ENCODE measurements around the gene KCNAB2.

The KCNAB2 gene

GRCh38 chr1:6033986-6034749 is 11.5 kb upstream of the KCNAB2 start:
- no peak for DNase-seq

DNA sequence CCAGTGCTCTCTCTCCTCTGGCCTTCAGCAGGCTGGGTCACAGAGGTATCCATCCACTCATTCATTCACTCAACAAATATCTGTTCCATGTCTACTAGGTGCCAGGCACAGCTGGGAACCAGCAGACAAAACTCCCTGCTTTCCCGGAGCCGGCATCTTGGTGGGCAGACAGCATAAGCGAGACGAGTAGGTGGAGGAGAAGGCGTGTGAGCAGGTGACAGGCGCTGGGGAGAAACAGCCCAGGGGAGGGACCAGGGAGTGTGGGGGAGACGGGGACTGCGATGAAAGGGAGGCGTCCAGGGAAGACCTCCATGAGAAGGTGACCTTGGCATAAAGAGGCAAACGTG is 11.0 kb upstream of the KCNAB2 start:
- no peak for DNase-seq

- no peak for DNase-seq
Measured at GRCh38 chr1:6035303-6035702, 10.4 kb upstream of the KCNAB2 start.

DNA sequence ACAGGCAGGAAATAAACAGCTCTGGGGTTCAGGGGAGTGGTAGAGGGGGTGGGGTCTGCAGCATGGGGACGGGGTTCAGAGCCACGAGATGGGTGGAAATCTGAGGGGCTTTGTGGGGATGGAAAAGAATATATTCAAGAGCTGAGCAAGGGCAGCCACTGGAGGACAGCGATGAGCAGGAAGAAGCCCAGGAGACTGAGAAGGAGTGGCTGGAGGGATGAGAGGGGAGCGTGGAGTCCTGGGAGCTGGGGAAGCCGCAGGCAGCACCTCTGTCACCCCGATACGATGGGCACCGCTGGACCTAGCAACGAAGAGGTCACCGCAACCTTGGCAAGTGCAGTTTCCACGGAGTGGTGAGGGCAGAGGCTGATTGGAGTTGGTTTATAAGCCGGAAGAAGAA is 10.0 kb upstream of the KCNAB2 start:
- DNase-seq, result no peak

DNA sequence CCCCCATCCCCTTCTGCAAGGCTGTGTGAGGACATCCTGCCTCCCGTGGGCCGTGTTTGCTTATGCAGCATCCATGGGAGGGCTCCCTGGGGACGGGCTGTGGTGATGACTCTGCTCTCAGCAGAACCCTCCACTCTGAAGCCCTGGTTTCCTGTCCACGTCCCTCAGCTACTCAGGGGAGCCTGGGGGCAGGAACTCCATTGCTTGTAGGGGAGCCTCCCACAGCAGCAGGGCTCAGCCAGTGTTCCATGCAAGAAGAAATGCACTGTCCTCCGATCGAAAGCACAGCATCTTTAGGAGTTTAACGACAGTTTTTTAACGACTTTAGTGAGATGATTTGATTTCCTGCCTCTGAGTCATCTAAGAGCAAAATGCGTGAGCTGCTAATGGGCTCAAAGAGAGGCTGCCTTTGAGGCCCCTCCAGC is 8.3 kb upstream of the KCNAB2 start:
- DNase-seq, result peak; percentile 58

DNA sequence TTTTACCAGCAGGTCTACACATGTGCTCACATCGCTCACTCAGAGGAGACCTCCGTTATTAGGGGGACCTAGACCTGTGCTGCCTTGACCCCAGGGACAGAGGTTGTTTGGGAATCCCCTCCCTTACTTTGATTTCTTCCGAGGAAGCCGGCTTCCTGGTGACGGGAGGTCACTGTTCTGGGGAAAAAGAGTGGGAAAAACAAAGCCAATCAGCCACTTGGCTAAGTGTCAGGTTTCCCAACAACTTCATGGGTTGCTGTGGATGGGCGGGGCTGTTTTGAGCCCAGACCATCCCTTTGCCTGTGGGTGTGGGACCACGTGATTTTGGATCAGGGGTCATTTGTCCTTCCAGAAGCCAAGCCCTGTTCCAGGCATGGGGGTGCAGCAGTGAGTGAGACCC is 7.1 kb upstream of the KCNAB2 start:
- DNase-seq, result no peak

- no peak for DNase-seq
Measured at GRCh38 chr1:6039031-6039430, 6.7 kb upstream of the KCNAB2 start.

DNA sequence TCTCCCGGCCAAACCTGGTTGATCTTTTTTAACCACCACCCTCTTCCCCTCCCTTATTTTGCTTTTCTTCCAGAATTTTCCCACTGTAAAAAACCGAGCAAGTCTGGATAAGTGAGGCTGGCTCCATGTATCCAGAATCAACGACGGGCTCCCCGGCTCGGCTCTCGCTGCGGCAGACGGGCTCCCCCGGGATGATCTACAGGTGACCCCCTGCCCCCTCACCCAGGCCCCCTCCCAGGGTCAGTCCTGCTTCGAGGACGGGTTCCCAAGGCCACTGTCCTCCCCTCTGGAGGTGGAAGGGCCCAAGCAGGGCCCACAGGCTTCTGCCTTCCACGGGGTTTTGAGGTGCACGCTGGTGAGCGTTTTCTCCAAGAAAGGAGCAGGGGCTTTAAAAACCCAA is 5.2 kb upstream of the KCNAB2 start:
- no peak for DNase-seq

DNA sequence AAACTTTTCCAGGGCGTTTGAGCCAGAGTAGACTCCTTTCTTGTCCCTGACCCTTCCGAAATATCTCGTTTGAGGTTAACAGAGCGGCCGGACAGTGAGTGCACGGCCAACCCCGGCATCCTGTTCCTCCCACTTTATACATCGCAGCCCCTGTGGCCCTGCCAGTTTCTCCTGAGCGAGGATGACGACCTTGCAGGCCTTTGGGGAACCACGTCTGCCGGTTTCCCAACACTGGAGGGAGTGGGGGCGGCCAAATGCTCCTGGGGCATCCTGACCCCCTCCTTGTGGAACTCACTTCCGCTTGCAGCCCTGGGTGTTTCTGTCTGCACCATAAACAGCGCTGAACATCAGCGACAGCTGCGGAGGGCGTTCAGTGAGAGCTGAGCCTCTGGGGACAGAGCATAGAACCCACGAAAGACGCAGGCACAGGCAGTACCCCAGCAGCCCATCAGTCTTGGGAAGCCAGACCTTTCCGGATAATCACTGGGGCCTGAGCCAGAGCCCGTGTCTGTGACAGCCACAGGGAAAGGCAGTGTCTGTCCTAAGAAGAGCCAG is 4.8 kb upstream of the KCNAB2 start:
- DNase-seq, result no peak

- no peak for DNase-seq
Measured at GRCh38 chr1:6041432-6042062, 4.1 kb upstream of the KCNAB2 start.

DNA sequence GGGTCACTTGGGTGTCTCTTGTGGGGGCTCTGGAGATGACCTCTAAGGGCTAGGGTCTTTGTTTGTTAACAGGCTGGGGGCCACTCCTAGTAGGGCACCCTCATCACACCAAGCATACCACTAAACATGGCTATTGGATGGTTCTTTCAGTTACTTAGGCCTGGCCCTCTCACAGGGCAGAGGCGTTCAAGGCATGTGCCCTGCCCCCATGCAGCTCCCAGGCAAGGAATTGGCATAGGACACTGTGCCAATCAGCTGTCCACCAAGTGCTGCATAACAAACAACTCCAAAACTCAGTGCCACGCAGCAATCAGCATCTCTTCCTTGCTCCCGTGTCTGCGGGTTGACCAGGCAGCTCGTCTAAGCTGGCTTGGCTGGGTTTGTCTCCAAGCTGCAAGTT is 2.1 kb upstream of the KCNAB2 start:
- no peak for DNase-seq

- DNase-seq, result no peak
Measured at GRCh38 chr1:6044481-6045109, 1.1 kb upstream of the KCNAB2 start.

DNA sequence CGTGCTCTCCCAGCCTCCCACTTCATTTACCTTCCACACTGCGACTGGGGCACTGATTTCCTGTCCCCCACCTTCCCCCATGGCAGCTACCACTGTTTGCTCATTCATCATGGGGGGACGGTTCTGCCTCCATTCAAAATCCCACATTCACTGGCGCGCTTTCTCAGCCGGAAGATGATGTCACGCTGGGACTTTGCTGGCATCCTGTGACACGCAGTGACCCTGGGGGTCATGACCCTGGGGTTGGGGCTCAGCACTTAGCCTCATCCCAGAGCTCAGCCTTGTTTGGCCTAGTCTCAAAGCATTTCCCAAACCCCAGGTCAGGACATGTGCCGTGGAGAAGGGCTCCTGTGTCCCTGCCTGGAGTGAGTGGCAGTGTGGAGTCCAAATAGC is 582 bp upstream of the KCNAB2 start:
- no peak for DNase-seq

DNA sequence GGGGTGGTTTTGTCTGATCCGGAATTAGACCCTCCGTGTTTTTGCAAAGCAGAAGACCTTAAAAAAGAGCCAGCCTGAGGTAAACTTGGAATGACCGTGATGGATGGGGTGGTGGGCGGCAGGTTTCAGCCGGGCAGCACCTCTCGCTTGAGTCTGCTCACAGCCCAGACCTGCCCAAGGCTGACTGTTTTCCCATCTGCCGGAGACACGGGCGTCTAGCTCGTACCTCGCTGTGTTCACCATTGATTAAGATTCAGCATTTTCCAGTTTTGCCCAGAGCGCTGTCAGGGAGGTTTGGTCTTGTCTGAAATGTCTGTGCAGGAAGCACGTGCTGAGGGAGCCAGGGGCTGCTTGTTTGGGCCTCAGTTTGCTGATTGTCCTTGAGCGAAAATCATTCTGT is 591 bp downstream of the KCNAB2 start:
- DNase-seq, result no peak

- DNase-seq, result no peak
Measured at GRCh38 chr1:6048179-6048867, 2.6 kb downstream of the KCNAB2 start.

- DNase-seq, result no peak
Measured at GRCh38 chr1:6049419-6049818, 3.7 kb downstream of the KCNAB2 start.

DNA sequence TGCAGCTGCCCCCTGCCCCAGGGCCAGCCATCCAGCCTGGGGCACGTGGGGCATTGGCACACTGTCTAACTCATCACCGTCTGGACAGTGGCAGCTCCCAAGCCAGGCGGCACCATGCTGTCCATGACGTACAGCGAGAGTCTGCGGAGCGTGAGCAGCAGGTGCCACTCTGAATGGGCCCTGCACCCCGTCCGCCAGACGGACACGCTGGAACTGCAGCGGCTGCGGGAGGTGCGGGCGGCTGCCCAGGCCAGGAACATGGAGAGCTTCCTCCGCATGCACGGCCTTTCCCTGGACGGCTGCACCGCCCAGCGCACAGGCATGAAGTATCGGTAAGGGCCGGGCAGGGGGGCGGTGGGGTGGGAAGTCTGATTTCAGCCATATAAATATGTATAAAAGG is 5.7 kb downstream of the KCNAB2 start:
- no peak for DNase-seq

GRCh38 chr1:6052543-6053205 is 7.0 kb downstream of the KCNAB2 start:
- DNase-seq, result no peak

DNA sequence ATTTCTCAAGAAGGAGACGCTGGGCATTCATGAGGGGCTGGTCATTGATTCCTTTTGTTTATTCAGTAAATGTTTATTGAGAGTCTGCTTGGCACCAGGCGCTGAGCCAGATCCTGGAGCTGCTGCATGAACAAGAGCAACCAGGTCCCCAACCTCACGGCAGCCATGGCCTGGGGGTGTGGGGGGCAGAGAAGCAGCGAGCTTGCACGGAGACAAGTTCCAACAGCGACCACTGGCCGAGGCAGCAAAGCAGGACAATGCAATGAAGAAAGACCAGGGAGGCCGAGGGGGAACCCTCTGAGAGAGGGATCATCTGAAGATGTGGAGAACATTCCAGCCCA is 7.5 kb downstream of the KCNAB2 start:
- DNase-seq, result no peak

DNA sequence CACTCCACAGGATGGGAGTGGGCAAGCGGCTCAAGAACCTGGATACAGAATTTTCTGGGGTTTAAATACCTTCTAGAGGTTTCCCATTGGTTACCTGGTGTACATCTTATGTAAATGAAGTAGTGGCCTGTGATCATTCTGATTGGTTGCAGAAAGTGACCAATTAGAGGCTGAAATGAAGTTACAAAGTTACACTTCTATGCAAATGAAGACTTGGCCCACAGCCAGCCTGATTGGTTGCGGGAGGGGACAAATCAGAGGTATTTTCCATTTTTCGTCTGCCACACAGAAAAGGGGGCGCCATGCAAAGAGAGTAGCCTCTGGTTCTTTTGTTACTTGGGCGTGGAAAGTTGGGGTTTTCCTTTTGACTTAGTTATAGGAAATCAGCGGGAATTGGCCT is 8.9 kb downstream of the KCNAB2 start:
- no peak for DNase-seq

- DNase-seq, result no peak
Measured at GRCh38 chr1:6056572-6056948, 10.9 kb downstream of the KCNAB2 start.

DNA sequence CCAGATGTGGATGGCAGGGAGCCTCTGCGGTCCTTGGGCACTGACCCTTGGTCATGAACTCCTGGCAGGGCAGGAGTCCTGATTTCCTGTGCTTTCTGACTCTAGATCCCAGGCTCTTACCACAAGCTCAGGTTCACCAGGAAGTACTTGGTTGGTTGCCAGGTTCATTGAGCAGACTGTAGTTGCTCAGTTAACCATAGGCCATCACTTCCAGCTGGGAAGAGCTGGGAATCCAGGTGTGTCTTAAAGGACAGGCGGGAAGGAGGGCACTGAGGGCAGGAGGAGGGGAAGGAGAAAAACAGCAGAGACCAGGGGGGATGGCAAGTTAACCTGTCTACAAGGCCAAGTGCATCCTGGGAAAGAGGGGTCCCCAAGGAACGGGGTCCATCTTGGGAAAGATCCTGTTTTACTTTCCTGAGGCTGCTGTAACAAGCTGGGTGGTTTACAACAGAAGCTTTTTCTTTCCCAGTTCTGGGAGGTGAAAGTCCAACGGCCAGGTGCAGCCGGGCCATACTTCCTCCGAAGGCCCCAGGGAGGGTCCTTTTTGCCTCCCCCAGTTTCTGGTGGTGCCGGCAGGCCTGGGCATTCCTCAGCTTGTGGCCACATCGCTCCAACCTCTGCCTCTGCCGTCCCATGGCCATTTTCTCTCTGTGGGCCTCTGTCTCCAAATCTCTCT is 11.6 kb downstream of the KCNAB2 start:
- no peak for DNase-seq

DNA sequence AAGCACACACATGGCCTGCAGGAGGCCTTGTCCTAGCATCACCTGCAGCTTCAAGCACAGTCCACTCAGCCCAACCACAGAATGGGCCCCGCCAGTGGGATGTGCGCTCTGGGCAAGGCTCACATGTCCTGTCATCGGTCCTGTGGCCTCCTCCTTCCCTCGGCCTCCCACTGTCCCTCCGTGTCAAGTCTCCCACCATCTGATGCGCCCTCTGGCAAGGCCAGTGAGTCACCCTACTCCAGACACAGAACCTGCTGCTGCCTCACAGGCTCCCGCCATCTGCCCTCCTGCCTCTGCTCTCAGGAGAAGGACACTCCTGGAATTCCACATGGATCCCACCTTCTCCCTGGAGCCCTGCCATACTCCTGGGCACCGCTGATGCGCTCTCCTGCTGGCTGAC is 14.2 kb downstream of the KCNAB2 start:
- no peak for DNase-seq
